ENCODE results near the gene CD151. TPM values are rescaled to one million over a fixed set of nuclear protein-coding genes. Genes with fewer than 3 reads are reported as not detected.
A peak's percentile ranks its signal among the peaks of the same experiment; 100 is the strongest.

Gene CD151
- total RNA-seq, 1 experiment from 2014 or later, result 115 TPM

GRCh38 chr11:850775-851763 lies 18.3 kb downstream of the CD151 start:
- ChIA-PET CTCF (interaction anchor here (0.6 to 2.3 kb wide), 10 partner anchors 8 to 209 kb away, joined by 3 to 14 read pairs (median 3); partner anchors contain the start of gene TSPAN4), POLR2A (interaction anchor here (0.6 kb wide), 1 partner anchor 196 kb away, joined by 4 read pairs; no protein-coding TSS in a partner anchor)
- Mint-ChIP-seq H3K27ac (no peak overlapping the region), H3K4me1 (peaks cover 15% of the 10 kb centered on the region), H3K4me3 (peak overlapping the region; percentile 72), H3K27me3 (ENCODE audit: low read depth) (no peaks in the 10 kb centered on the region), H3K9me3 (no peaks in the 10 kb centered on the region), H3K36me3 (no peaks in the 10 kb centered on the region)
- ATAC-seq (peak; percentile 13), DNase-seq (ENCODE audit: low spot score) (peak; percentile 71)
- TF ChIP-seq CBFB (CRISPR knock-in tag; IDR thresholded peaks at IDR 0.05; ENCODE audit: low read depth) (0 out of 2 replicates have a peak, but pooled peaks have one; percentile 1), E2F5 (CRISPR knock-in tag; IDR thresholded peaks at IDR 0.05) (0 out of 2 replicates have a peak, but pooled peaks have one; percentile 50), SP1 (CRISPR knock-in tag; conservative IDR thresholded peaks at IDR 0.05) (peak; percentile 53), FOXK1 (CRISPR knock-in tag; IDR thresholded peaks at IDR 0.05) (0 out of 2 replicates have a peak, but pooled peaks have one; percentile 10), HMGXB4 (CRISPR knock-in tag; IDR thresholded peaks at IDR 0.05) (0 out of 2 replicates have a peak, but pooled peaks have one; percentile 55), ZNF232 (CRISPR knock-in tag; IDR thresholded peaks at IDR 0.05) (no peak)
- TF ChIP-seq, protein P1, sequence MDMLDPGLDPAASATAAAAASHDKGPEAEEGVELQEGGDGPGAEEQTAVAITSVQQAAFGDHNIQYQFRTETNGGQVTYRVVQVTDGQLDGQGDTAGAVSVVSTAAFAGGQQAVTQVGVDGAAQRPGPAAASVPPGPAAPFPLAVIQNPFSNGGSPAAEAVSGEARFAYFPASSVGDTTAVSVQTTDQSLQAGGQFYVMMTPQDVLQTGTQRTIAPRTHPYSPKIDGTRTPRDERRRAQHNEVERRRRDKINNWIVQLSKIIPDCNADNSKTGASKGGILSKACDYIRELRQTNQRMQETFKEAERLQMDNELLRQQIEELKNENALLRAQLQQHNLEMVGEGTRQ (CRISPR knock-in tag; IDR thresholded peaks at IDR 0.05), result 0 out of 2 replicates have a peak, but pooled peaks have one; percentile 1
- TF ChIP-seq, protein P2, sequence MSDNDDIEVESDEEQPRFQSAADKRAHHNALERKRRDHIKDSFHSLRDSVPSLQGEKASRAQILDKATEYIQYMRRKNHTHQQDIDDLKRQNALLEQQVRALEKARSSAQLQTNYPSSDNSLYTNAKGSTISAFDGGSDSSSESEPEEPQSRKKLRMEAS (CRISPR knock-in tag; IDR thresholded peaks at IDR 0.05), result 0 out of 2 replicates have a peak, but pooled peaks have one; percentile 18
- TF ChIP-seq, protein P3, sequence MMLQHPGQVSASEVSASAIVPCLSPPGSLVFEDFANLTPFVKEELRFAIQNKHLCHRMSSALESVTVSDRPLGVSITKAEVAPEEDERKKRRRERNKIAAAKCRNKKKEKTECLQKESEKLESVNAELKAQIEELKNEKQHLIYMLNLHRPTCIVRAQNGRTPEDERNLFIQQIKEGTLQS (CRISPR knock-in tag; conservative IDR thresholded peaks at IDR 0.05), result no peak

- TF ChIP-seq NR3C1 (CRISPR knock-in tag; conservative IDR thresholded peaks at IDR 0.05; ENCODE audit: low read depth) (no peak), ZNF121 (CRISPR knock-in tag; IDR thresholded peaks at IDR 0.05) (no peak), ZNF219 (CRISPR knock-in tag; IDR thresholded peaks at IDR 0.05; ENCODE audit: borderline replicate concordance) (no peak), OVOL2 (CRISPR knock-in tag; IDR thresholded peaks at IDR 0.05; ENCODE audit: borderline replicate concordance) (no peak), KAT7 (CRISPR knock-in tag; IDR thresholded peaks at IDR 0.05; ENCODE audit: borderline replicate concordance) (no peak), CBFB (CRISPR knock-in tag; IDR thresholded peaks at IDR 0.05; ENCODE audit: low read depth) (no peak), JAZF1 (CRISPR knock-in tag; IDR thresholded peaks at IDR 0.05) (no peak), HMGA2 (CRISPR knock-in tag; IDR thresholded peaks at IDR 0.05) (no peak), ETV6 (CRISPR knock-in tag; IDR thresholded peaks at IDR 0.05) (no peak), PRRX2 (CRISPR knock-in tag; IDR thresholded peaks at IDR 0.05) (no peak), ZNF232 (CRISPR knock-in tag; IDR thresholded peaks at IDR 0.05) (no peak), ESRRA (CRISPR knock-in tag; IDR thresholded peaks at IDR 0.05; ENCODE audit: borderline replicate concordance) (no peak), ZNF671 (CRISPR knock-in tag; IDR thresholded peaks at IDR 0.05) (no peak), TEAD1 (CRISPR knock-in tag; IDR thresholded peaks at IDR 0.05) (no peak), ZNF416 (CRISPR knock-in tag; IDR thresholded peaks at IDR 0.05) (no peak), NR2C2 (CRISPR knock-in tag; IDR thresholded peaks at IDR 0.05) (no peak)
- TF ChIP-seq, protein P2 (CRISPR knock-in tag; IDR thresholded peaks at IDR 0.05), result no peak
- TF ChIP-seq, protein P4, sequence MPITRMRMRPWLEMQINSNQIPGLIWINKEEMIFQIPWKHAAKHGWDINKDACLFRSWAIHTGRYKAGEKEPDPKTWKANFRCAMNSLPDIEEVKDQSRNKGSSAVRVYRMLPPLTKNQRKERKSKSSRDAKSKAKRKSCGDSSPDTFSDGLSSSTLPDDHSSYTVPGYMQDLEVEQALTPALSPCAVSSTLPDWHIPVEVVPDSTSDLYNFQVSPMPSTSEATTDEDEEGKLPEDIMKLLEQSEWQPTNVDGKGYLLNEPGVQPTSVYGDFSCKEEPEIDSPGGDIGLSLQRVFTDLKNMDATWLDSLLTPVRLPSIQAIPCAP (CRISPR knock-in tag; IDR thresholded peaks at IDR 0.05), result no peak
- Mint-ChIP-seq H3K27ac (no peak overlapping the region), H3K4me1 (peaks cover 26% of the 10 kb centered on the region), H3K4me3 (no peak overlapping the region), H3K9me3 (no peaks in the 10 kb centered on the region), H3K36me3 (no peaks in the 10 kb centered on the region), H3K27me3 (ENCODE audit: low read depth) (no peaks in the 10 kb centered on the region; the same call in 1 of the 2 replicates)
- ATAC-seq (no peak), DNase-seq (ENCODE audit: low spot score) (no peak)
- CTCF ChIA-PET, result interaction anchor here (2.3 kb wide), 1 partner anchor 10 kb away, joined by 12 read pairs; no protein-coding TSS in a partner anchor
- POLR2A ChIA-PET, result no interaction called here
Observed at GRCh38 chr11:852762-853161, 20.0 kb downstream of the CD151 start.

Measured in WTC11 (cell line).